ENCODE results near the gene NVL.

GRCh38 chr1:224201383-224201782 lies 128.6 kb downstream of the NVL start:
- TF ChIP-seq, protein P1, sequence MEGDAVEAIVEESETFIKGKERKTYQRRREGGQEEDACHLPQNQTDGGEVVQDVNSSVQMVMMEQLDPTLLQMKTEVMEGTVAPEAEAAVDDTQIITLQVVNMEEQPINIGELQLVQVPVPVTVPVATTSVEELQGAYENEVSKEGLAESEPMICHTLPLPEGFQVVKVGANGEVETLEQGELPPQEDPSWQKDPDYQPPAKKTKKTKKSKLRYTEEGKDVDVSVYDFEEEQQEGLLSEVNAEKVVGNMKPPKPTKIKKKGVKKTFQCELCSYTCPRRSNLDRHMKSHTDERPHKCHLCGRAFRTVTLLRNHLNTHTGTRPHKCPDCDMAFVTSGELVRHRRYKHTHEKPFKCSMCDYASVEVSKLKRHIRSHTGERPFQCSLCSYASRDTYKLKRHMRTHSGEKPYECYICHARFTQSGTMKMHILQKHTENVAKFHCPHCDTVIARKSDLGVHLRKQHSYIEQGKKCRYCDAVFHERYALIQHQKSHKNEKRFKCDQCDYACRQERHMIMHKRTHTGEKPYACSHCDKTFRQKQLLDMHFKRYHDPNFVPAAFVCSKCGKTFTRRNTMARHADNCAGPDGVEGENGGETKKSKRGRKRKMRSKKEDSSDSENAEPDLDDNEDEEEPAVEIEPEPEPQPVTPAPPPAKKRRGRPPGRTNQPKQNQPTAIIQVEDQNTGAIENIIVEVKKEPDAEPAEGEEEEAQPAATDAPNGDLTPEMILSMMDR (conservative IDR thresholded peaks at IDR 0.05 in 1 of 2, IDR thresholded peaks at IDR 0.05 in 1 of 2; ENCODE audit: extremely low read depth in 1 of 2, insufficient read depth in 1 of 2, low read depth in 1 of 2, low read length in 2 of 2): no peak
- TF ChIP-seq EZH2 (IDR thresholded peaks at IDR 0.05; ENCODE audit: borderline replicate concordance, low read length): no peak

Measured in mammary epithelial cell (primary cell).